Fibroblast of lung (primary cell): ENCODE data around the gene LCN15. TPM values are rescaled to one million over a fixed set of nuclear protein-coding genes. Genes with fewer than 3 reads are reported as not detected.

Experiments
- DNase-seq, 2 donors: peaks; one replicate each; pipeline versions ENCODE4 v3.0.0 to v3.0.0-alpha.2; 2010; ENCODE audit warnings: low read depth in 2 of 2
- H2AFZ ChIP-seq: 2 replicates; pipeline ENCODE4 v1.5.1; 2012; ENCODE audit warnings: low read length, control low read depth, inconsistent platforms
- H3K27ac ChIP-seq: 2 replicates; pipeline ENCODE4 v1.5.1; 2011; ENCODE audit warnings: low read length, control low read depth; ENCODE audit not compliant: insufficient read depth
- H3K27me3 ChIP-seq: 2 replicates; pipeline ENCODE4 v1.5.1; 2011; ENCODE audit warnings: mild to moderate bottlenecking, low read length; ENCODE audit not compliant: control insufficient read depth, insufficient read depth
- H3K36me3 ChIP-seq: 2 replicates; pipeline ENCODE4 v1.5.1; 2011; ENCODE audit warnings: low read length; ENCODE audit not compliant: control insufficient read depth, insufficient read depth
- H3K4me1 ChIP-seq: 2 replicates; pipeline ENCODE4 v1.5.1; 2011; ENCODE audit warnings: low read length; ENCODE audit not compliant: control insufficient read depth, insufficient read depth; ENCODE audit errors: extremely low read depth
- H3K4me2 ChIP-seq: 2 replicates; pipeline ENCODE4 v1.5.1; 2011; ENCODE audit warnings: low read length, control low read depth; ENCODE audit not compliant: insufficient read depth; ENCODE audit errors: extremely low read depth
- H3K4me3 ChIP-seq, 4 experiments: fragments of 200-600 bp in 1 of 4; sonication (generic) in 1 of 4; replicated peaks in 1 of 4; 2 replicates each; pipeline ENCODE4 v1.5.1; 2011 to 2016; ENCODE audit warnings: low read length in 4 of 4, low read depth in 3 of 4, mild to moderate bottlenecking in 3 of 4, control low read depth in 2 of 4, inconsistent platforms in 1 of 4, mixed read lengths in 1 of 4; ENCODE audit not compliant: insufficient read depth in 1 of 4; ENCODE audit errors: control extremely low read depth in 1 of 4
- H3K79me2 ChIP-seq: 2 replicates; pipeline ENCODE4 v1.5.1; 2012; ENCODE audit warnings: mild to moderate bottlenecking, low read length, inconsistent platforms; ENCODE audit not compliant: control insufficient read depth, insufficient read depth
- H3K9ac ChIP-seq: 2 replicates; pipeline ENCODE4 v1.5.1; 2011; ENCODE audit warnings: mild to moderate bottlenecking, low read length, control low read depth; ENCODE audit not compliant: insufficient read depth
- H3K9me3 ChIP-seq: 2 replicates; pipeline ENCODE4 v1.5.1; 2012; ENCODE audit warnings: low read depth, low read length; ENCODE audit not compliant: control insufficient read depth, insufficient read depth
- H4K20me1 ChIP-seq: 2 replicates; pipeline ENCODE4 v1.5.1; 2011; ENCODE audit warnings: low read length; ENCODE audit not compliant: control insufficient read depth, insufficient read depth; ENCODE audit errors: extremely low read depth
- EZH2 ChIP-seq: IDR thresholded peaks from 2 replicates; pipeline ENCODE4 v1.5.1; 2012; ENCODE audit warnings: low read length, control low read depth, mild to moderate bottlenecking; ENCODE audit errors: missing control alignments
- polyA plus RNA-seq, 2 donors: library from polyadenylated mRNA; depleted of rRNA in 1 of 2; stranded (reverse) in 1 of 2; unstranded in 1 of 2; fragments of >200 nt; gene quantifications; 2 replicates each; pipeline ENCODE4 v1.2.1, GENCODE V29; 2011 to 2012; ENCODE audit warnings: missing spikeins in 1 of 2
- total RNA-seq: library from RNA; depleted of rRNA; stranded (reverse); fragments of >200 nt; gene quantifications from 2 replicates; pipeline ENCODE4 v1.2.1, GENCODE V29; 2014
- TF ChIP-seq, protein P1 (sequence below), 2 donors: IDR thresholded peaks in 1 of 2; conservative IDR thresholded peaks in 1 of 2; 1 replicate in 1 of 2; 2 replicates in 1 of 2; pipeline ENCODE4 v1.5.1; 2011 to 2012; ENCODE audit warnings: low read length in 2 of 2, control low read depth in 1 of 2, inconsistent platforms in 1 of 2, low read depth in 1 of 2, mild to moderate bottlenecking in 1 of 2

Gene LCN15
- total and polyA plus RNA-seq, 2 donors (not counting 1 experiment from before 2014, with no cell fraction given): not detected

- Histone ChIP-seq H3K9me3 (no peaks in the 10 kb centered on the region), H3K4me2 (no peak overlapping the region), H3K4me3 (no peak overlapping the region), H3K27me3 (peaks cover 3% of the 10 kb centered on the region), H3K27ac (no peak overlapping the region), H3K4me1 (no peaks in the 10 kb centered on the region), H3K79me2 (no peaks in the 10 kb centered on the region), H3K36me3 (no peaks in the 10 kb centered on the region), H3K9ac (no peak overlapping the region), H4K20me1 (no peaks in the 10 kb centered on the region), H2AFZ (no peak overlapping the region)
- TF ChIP-seq, protein P1, sequence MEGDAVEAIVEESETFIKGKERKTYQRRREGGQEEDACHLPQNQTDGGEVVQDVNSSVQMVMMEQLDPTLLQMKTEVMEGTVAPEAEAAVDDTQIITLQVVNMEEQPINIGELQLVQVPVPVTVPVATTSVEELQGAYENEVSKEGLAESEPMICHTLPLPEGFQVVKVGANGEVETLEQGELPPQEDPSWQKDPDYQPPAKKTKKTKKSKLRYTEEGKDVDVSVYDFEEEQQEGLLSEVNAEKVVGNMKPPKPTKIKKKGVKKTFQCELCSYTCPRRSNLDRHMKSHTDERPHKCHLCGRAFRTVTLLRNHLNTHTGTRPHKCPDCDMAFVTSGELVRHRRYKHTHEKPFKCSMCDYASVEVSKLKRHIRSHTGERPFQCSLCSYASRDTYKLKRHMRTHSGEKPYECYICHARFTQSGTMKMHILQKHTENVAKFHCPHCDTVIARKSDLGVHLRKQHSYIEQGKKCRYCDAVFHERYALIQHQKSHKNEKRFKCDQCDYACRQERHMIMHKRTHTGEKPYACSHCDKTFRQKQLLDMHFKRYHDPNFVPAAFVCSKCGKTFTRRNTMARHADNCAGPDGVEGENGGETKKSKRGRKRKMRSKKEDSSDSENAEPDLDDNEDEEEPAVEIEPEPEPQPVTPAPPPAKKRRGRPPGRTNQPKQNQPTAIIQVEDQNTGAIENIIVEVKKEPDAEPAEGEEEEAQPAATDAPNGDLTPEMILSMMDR (conservative IDR thresholded peaks at IDR 0.05 in 1 of 2, IDR thresholded peaks at IDR 0.05 in 1 of 2; ENCODE audit: low read depth in 1 of 2, low read length in 2 of 2): no peak
- no peak for TF ChIP-seq EZH2
- no peak for DNase-seq
Measured at GRCh38 chr9:136760424-136760823, 3.9 kb downstream of the LCN15 start.

DNA sequence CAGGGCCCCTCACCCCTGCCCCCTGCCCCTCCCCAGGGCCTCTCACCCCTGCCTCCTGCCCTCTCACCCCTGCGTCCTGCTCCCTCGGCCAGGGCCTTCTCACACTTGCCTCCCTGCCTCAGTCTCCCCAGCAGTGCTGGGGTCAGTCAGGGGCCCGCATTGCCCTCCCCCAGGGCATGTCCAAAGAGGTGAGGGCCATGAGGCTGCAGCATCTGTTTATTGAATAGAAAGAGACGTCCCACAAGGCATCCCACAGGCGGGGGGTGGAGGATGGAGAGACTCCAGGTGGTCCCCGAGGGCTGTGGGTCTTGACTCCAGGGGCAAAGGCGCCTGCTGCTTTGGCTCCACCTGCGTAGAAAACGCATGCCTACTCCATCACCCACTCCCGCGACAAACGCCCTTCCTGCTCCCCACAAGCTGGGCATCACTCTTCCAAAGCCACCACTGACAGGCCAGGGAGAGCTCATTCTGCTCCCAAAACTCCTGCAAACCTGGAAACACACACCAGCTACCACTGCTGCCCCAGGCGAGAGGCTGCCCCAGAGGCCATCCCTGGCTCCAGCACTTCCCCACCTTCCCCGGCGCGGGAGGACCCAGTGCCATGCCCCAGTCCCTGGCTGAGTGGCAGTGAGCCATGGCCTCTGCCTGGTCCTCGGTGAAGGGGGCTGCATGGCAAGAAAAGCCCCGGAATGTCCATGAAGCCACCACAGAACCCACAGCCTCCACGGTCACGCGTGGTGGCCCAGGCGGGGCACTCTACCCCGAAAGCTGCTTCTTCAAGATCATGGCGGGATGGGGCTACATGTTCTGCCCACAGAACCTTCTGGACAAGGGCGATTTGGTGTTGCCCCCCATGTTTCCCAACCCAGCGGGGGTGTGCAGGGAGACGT lies 4.6 kb downstream of the LCN15 start:
- no peaks in the 10 kb centered on the region for H3K9me3 ChIP-seq
- H3K9ac ChIP-seq: no peak overlapping the region
- H3K4me3 ChIP-seq: no peak overlapping the region
- H3K79me2 ChIP-seq: no peaks in the 10 kb centered on the region
- H3K36me3 ChIP-seq: no peaks in the 10 kb centered on the region
- no peak for DNase-seq
- H3K27me3 ChIP-seq: no peaks in the 10 kb centered on the region
- no peak overlapping the region for H3K4me2 ChIP-seq
- TF ChIP-seq, protein P1 (conservative IDR thresholded peaks at IDR 0.05 in 1 of 2, IDR thresholded peaks at IDR 0.05 in 1 of 2; ENCODE audit: low read depth in 1 of 2, low read length in 2 of 2): no peak
- no peak for TF ChIP-seq EZH2
- no peak overlapping the region for H2AFZ ChIP-seq
- no peak overlapping the region for H3K27ac ChIP-seq
- H3K4me1 ChIP-seq: no peaks in the 10 kb centered on the region
- no peaks in the 10 kb centered on the region for H4K20me1 ChIP-seq

GRCh38 chr9:136759001-136759400 lies 5.3 kb downstream of the LCN15 start:
- Histone ChIP-seq H3K27me3 (no peaks in the 10 kb centered on the region), H3K27ac (no peak overlapping the region), H2AFZ (no peak overlapping the region), H3K36me3 (no peaks in the 10 kb centered on the region), H3K9me3 (no peaks in the 10 kb centered on the region), H3K4me3 (no peak overlapping the region), H3K4me2 (no peak overlapping the region), H3K79me2 (no peaks in the 10 kb centered on the region), H4K20me1 (no peaks in the 10 kb centered on the region), H3K4me1 (no peaks in the 10 kb centered on the region), H3K9ac (no peak overlapping the region)
- no peak for TF ChIP-seq EZH2
- TF ChIP-seq, protein P1 (conservative IDR thresholded peaks at IDR 0.05 in 1 of 2, IDR thresholded peaks at IDR 0.05 in 1 of 2; ENCODE audit: low read depth in 1 of 2, low read length in 2 of 2): no peak
- DNase-seq: no peak
